Natural killer cell (primary cell): ENCODE results near the gene MTAP. TPM values are rescaled to one million over a fixed set of nuclear protein-coding genes. Genes with fewer than 3 reads are reported as not detected.

Source experiments
- ATAC-seq, 3 donors: fragments of 150-1000 bp in 2 of 3; fragments of 200-7000 bp in 1 of 3; cut with Tn5 transposase; 1 replicate in 1 of 3; 2 replicates in 2 of 3; pipeline ENCODE4 v1.10.0; 2021; ENCODE audit warnings: mild to moderate bottlenecking in 2 of 3, moderate library complexity in 2 of 3
- DNase-seq, 2 donors: peaks; one replicate each; pipeline versions ENCODE4 v3.0.0 to v3.0.0-alpha.2; 2013 to 2021; ENCODE audit warnings: mixed read lengths in 1 of 2
- H3K27ac ChIP-seq: one replicate; pipeline ENCODE4 v1.5.1; 2013; ENCODE audit warnings: mild to moderate bottlenecking, low read length
- H3K27me3 ChIP-seq: one replicate; pipeline ENCODE4 v1.6.1; 2013; ENCODE audit warnings: low read length; ENCODE audit not compliant: control insufficient read depth, insufficient read depth
- H3K36me3 ChIP-seq: one replicate; pipeline ENCODE4 v1.6.1; 2013; ENCODE audit warnings: low read length; ENCODE audit not compliant: control insufficient read depth, insufficient read depth
- H3K4me1 ChIP-seq: one replicate; pipeline ENCODE4 v1.6.1; 2013; ENCODE audit warnings: low read length; ENCODE audit not compliant: control insufficient read depth, insufficient read depth
- H3K4me3 ChIP-seq: one replicate; pipeline ENCODE4 v1.5.1; 2013; ENCODE audit warnings: low read length
- H3K9me3 ChIP-seq: one replicate; pipeline ENCODE4 v1.6.1; 2013; ENCODE audit warnings: low read length; ENCODE audit not compliant: control insufficient read depth, insufficient read depth
- H3K27ac Mint-ChIP-seq, 2 donors: one replicate each; pipeline ENCODE4 v1.8.0; 2022; ENCODE audit warnings: mild to moderate bottlenecking in 2 of 2, mixed read lengths in 2 of 2, moderate library complexity in 1 of 2
- H3K27me3 Mint-ChIP-seq, 2 donors: one replicate each; pipeline ENCODE4 v1.8.0; 2022; ENCODE audit warnings: low read depth in 2 of 2, mixed read lengths in 2 of 2
- H3K36me3 Mint-ChIP-seq: one replicate; pipeline ENCODE4 v1.8.0; 2022; ENCODE audit warnings: mixed read lengths
- H3K4me1 Mint-ChIP-seq, 2 donors: one replicate each; pipeline ENCODE4 v1.8.0; 2022; ENCODE audit warnings: mixed read lengths in 2 of 2
- H3K4me3 Mint-ChIP-seq: one replicate; pipeline ENCODE4 v1.8.0; 2022; ENCODE audit warnings: mild to moderate bottlenecking, moderate library complexity, mixed read lengths
- H3K9me3 Mint-ChIP-seq, 2 donors: one replicate each; pipeline ENCODE4 v1.8.0; 2022; ENCODE audit warnings: mixed read lengths in 2 of 2
- WGBS: methylation state at CpG from one replicate; pipeline ENCODE4 v1.1.7; 2013; ENCODE audit warnings: missing lambda C conversion rate; ENCODE audit not compliant: insufficient coverage; 5-methylcytosine and 5-hydroxymethylcytosine counted together
- intact Hi-C: fragments of 100-400 bp; cut with micrococcal nuclease; formaldehyde crosslinking; loops from one replicate; pipeline ENCODE4 v1.14.2; 2022
- total RNA-seq, 4 donors: library from RNA; stranded (reverse); fragments of 120-200 nt in 1 of 4; gene quantifications; one replicate each; pipeline versions ENCODE4 v1.2.3 to v1.2.4, GENCODE V29; 2013 to 2022
- TF ChIP-seq, protein P1 (sequence below): fragments of 200-600 bp; IDR thresholded peaks from one replicate; pipeline ENCODE4 v1.8.0; 2022; ENCODE audit warnings: antibody characterized with exemption

MTAP gene
- total RNA-seq, 3 donors from 2014 or later (not counting 1 experiment from before 2014, with no cell fraction given): 19.4 to 20.7 (median 19.6) TPM

DNA sequence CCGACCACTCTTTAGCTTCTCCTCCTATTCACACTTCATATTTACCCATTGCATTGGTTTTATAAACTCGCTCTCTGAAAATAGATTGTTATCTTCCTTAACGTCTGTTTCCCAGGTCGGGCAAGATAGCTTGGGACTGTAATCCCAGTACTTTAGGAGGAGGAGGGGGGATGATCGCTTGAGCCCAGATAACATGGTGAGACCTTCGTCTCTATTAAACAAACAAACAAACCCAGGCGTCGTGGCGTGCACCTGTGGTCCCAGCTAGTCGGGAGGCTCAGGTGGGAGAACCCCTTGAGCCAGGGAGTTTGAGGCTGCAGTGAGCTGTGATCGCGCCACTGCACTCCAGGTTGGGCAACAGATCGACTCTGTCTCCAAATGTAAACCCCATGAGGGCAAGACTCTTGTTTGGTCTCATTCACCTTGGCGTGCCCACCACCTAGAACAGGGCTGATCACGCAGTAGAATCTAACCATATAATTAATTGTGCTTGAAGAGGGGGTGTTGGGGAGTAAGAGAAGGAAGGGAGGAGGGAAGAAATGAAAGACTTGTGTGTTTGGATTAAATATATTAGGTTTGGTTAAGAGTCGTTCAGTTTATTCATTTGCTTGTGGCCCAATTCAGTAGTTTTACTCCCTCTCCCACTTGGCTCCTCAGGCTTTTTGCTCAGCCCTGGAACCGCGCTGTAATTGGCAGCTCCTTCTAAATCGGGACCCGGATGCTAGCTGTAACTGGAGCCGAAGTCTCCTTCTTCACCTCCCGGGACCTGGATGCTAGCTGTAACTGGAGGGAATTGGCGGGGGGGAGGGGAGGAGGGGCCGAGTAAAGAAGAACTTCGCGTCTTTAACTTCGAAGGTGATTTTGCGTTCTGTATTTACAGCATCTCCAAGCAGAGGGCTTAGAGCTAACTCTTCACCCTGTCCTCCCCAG is 166.8 kb downstream of the MTAP start:
- ATAC-seq (no peak), DNase-seq (no peak)
- peaks cover 30% of the 10 kb centered on the region for H3K4me1 ChIP-seq
- no peaks in the 10 kb centered on the region for H3K36me3 ChIP-seq
- 15% methylated on average over 22 of the region's 28 CpGs for WGBS
- H3K27me3 Mint-ChIP-seq: peaks cover 80 to 97% of the 10 kb centered on the region in 2 donors
- TF ChIP-seq, protein P1, sequence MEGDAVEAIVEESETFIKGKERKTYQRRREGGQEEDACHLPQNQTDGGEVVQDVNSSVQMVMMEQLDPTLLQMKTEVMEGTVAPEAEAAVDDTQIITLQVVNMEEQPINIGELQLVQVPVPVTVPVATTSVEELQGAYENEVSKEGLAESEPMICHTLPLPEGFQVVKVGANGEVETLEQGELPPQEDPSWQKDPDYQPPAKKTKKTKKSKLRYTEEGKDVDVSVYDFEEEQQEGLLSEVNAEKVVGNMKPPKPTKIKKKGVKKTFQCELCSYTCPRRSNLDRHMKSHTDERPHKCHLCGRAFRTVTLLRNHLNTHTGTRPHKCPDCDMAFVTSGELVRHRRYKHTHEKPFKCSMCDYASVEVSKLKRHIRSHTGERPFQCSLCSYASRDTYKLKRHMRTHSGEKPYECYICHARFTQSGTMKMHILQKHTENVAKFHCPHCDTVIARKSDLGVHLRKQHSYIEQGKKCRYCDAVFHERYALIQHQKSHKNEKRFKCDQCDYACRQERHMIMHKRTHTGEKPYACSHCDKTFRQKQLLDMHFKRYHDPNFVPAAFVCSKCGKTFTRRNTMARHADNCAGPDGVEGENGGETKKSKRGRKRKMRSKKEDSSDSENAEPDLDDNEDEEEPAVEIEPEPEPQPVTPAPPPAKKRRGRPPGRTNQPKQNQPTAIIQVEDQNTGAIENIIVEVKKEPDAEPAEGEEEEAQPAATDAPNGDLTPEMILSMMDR: no peak
- peaks cover 28% of the 10 kb centered on the region for H3K9me3 ChIP-seq
- intact Hi-C loops: loop anchor here (5.0 kb wide), 1 partner anchor 38 kb away; the partner anchor contains the start of gene CDKN2B
- H3K27me3 ChIP-seq: peaks cover 97% of the 10 kb centered on the region
- no peak overlapping the region for H3K4me3 Mint-ChIP-seq
- H3K4me1 Mint-ChIP-seq: peaks cover 30 to 42% of the 10 kb centered on the region in 2 donors
- H3K36me3 Mint-ChIP-seq: no peaks in the 10 kb centered on the region
- H3K27ac Mint-ChIP-seq: peak overlapping the region in 1 of 2 donors; percentile 40
- H3K9me3 Mint-ChIP-seq: peaks cover 0 to 8% of the 10 kb centered on the region in 2 donors
- no peak overlapping the region for H3K27ac ChIP-seq
- no peak overlapping the region for H3K4me3 ChIP-seq

DNA sequence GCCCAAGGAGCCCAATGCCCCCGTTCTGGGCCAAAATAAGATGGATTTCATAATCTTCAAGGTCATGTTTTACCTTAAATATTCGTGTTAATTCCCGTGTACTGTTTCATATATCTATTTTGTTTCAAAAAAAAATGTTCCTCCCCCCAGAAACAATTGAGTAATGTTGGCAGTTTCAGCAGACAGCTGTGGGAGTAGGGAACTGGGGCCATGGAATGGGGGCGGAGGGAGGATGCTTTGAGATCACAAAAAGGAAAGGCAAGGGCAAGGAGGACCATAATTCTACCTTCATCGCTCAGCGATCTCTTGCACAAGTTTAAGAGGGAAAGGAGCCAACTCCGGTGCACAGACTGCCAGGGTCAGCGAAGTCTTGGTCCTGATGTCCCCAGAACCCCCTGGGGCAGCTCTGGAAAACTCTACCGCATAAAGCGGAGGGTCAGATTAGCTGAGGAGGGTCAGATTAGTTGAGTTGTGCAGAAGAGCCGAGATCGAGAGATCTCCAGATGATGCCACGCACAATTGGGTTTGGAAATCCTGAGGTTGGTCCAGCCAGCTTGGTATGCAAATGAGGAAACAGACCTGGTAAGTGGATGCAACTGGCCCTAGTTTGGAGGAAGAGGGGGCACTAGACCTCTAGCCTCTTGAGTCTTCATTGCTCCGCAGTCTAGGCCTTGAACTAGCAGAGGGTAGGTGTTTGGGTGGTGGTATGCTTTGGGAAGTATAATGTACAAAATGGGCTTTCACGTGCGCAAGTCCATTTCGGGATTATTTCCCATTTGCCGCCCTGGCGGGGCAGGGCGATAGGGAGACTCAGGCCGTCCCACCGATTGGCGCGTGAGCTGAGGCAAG is 167.7 kb downstream of the MTAP start:
- Mint-ChIP-seq H3K4me1 (peaks cover 31 to 47% of the 10 kb centered on the region in 2 donors), H3K27me3 (peaks cover 85 to 95% of the 10 kb centered on the region in 2 donors), H3K9me3 (peaks cover 0 to 8% of the 10 kb centered on the region in 2 donors), H3K4me3 (no peak overlapping the region), H3K27ac (no peak overlapping the region), H3K36me3 (no peaks in the 10 kb centered on the region)
- intact Hi-C loops: loop anchor here (5.0 to 10.0 kb wide), 2 partner anchors 37 to 85 kb away; partner anchors contain the start of gene CDKN2B
- no peak for DNase-seq
- H3K4me3 ChIP-seq: no peak overlapping the region
- H3K27ac ChIP-seq: no peak overlapping the region
- peaks cover 95% of the 10 kb centered on the region for H3K27me3 ChIP-seq
- peaks cover 32% of the 10 kb centered on the region for H3K4me1 ChIP-seq
- peaks cover 26% of the 10 kb centered on the region for H3K9me3 ChIP-seq
- no peaks in the 10 kb centered on the region for H3K36me3 ChIP-seq
- no peak for ATAC-seq
- TF ChIP-seq, protein P1: no peak
- 28% methylated on average over 22 of the region's 24 CpGs for WGBS

DNA sequence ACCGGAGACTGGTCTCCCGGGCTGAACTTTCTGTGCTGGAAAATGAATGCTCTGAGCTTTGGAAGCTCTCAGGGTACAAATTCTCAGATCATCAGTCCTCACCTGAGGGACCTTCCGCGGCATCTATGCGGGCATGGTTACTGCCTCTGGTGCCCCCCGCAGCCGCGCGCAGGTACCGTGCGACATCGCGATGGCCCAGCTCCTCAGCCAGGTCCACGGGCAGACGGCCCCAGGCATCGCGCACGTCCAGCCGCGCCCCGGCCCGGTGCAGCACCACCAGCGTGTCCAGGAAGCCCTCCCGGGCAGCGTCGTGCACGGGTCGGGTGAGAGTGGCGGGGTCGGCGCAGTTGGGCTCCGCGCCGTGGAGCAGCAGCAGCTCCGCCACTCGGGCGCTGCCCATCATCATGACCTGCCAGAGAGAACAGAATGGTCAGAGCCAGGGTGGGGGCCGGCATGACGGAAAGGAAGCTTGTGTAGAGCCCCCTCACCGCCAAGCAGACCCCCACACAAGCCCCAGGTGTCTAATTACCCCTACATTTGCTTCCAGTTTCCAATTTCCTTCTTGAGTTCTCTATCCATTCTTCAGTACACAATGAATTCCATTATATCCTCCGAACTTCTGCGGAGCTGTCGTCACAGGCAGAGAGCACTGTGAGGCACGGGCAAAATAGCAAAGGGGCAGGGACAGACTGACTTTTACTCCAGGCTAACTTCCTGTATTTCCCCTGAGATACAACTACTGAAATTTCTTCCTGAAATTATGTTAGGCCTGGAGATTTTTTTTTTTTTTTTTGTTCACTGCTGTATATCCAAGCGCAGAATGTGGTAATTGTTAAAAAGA is 168.6 kb downstream of the MTAP start:
- TF ChIP-seq, protein P1: no peak
- Histone ChIP-seq H3K4me1 (peaks cover 30% of the 10 kb centered on the region), H3K36me3 (no peaks in the 10 kb centered on the region), H3K27ac (no peak overlapping the region), H3K4me3 (no peak overlapping the region), H3K27me3 (peaks cover 95% of the 10 kb centered on the region), H3K9me3 (peaks cover 26% of the 10 kb centered on the region)
- peaks cover 31 to 43% of the 10 kb centered on the region in 2 donors for H3K4me1 Mint-ChIP-seq
- DNase-seq (no peak), ATAC-seq (no peak)
- peaks cover 0 to 8% of the 10 kb centered on the region in 2 donors for H3K9me3 Mint-ChIP-seq
- H3K4me3 Mint-ChIP-seq: no peak overlapping the region
- WGBS: 13% methylated on average over 44 of the region's 45 CpGs
- peaks cover 84 to 95% of the 10 kb centered on the region in 2 donors for H3K27me3 Mint-ChIP-seq
- intact Hi-C loops: loop anchor here (10.0 kb wide), 1 partner anchor 86 kb away; no protein-coding TSS in a partner anchor
- no peak overlapping the region for H3K27ac Mint-ChIP-seq
- no peaks in the 10 kb centered on the region for H3K36me3 Mint-ChIP-seq
